Heart left ventricle (tissue), 16 donors: ENCODE results near the gene CLPTM1L. TPM values are rescaled to one million over a fixed set of nuclear protein-coding genes. Genes with fewer than 3 reads are reported as not detected.
A peak's percentile ranks its signal among the peaks of the same experiment; 100 is the strongest.

ENCODE experiments used
- ATAC-seq, 4 donors: fragments of 200-7000 bp; cut with Tn5 transposase; one replicate each; pipeline ENCODE4 v1.9.1; 2020 to 2022; ENCODE audit warnings: moderate library complexity in 4 of 4, mild to moderate bottlenecking in 3 of 4, moderate number of reproducible peaks in 1 of 4
- DNase-seq, 5 donors: peaks; one replicate each; pipeline ENCODE4 v3.0.0-alpha.2; 2020
- H3K27ac ChIP-seq, 12 donors: fragments of 200-600 bp; sonication (generic) in 4 of 12; one replicate each; pipeline versions ENCODE4 v1.5.0 to v1.8.0; 2016 to 2022; ENCODE audit warnings: mild to moderate bottlenecking in 2 of 12
- H3K27me3 ChIP-seq, 9 donors: fragments of 200-600 bp; sonication (generic) in 2 of 9; one replicate each; pipeline versions ENCODE4 v1.5.1 to v1.8.0; 2016 to 2022; ENCODE audit warnings: mild to moderate bottlenecking in 3 of 9
- H3K36me3 ChIP-seq, 9 donors: fragments of 200-600 bp; sonication (generic) in 2 of 9; one replicate each; pipeline versions ENCODE4 v1.5.0 to v1.8.0; 2018 to 2022; ENCODE audit warnings: mild to moderate bottlenecking in 2 of 9
- H3K4me1 ChIP-seq, 12 donors: fragments of 200-600 bp; sonication (generic) in 4 of 12; one replicate each; pipeline versions ENCODE4 v1.5.0 to v1.8.0; 2016 to 2022; ENCODE audit warnings: mild to moderate bottlenecking in 3 of 12
- H3K4me3 ChIP-seq, 12 donors: fragments of 200-600 bp; sonication (generic) in 4 of 12; one replicate each; pipeline versions ENCODE4 v1.5.0 to v1.8.0; 2017 to 2022; ENCODE audit warnings: mild to moderate bottlenecking in 9 of 12, moderate library complexity in 4 of 12
- H3K9me3 ChIP-seq, 12 donors: fragments of 200-600 bp; sonication (generic) in 4 of 12; one replicate each; pipeline versions ENCODE4 v1.5.0 to v1.8.0; 2016 to 2022; ENCODE audit warnings: mild to moderate bottlenecking in 1 of 12
- POLR2A ChIP-seq, 2 donors: fragments of 450-650 bp; IDR thresholded peaks; one replicate each; pipeline ENCODE4 v1.6.1; 2017; ENCODE audit warnings: antibody characterized with exemption in 2 of 2, mild to moderate bottlenecking in 2 of 2, moderate library complexity in 2 of 2
- WGBS, 4 donors: extraction: QIAGEN DNeasy Blood & Tissue Kit in 2 of 4; methylation state at CpG; one replicate each; pipeline versions ENCODE4 v1.1.5 to v1.1.7; 2013 to 2018; 5-methylcytosine and 5-hydroxymethylcytosine counted together
- intact Hi-C, 10 donors: fragments of 100-400 bp; cut with DNase I; formaldehyde crosslinking; loops; one replicate each; pipeline versions ENCODE4 v1.11.1 to v1.14.2; 2022
- polyA plus RNA-seq, 2 donors: library from polyadenylated mRNA; stranded (reverse); fragments of 200-250 nt; gene quantifications; one replicate each; pipeline ENCODE4 v1.2.3, GENCODE V29; 2013
- total RNA-seq, 9 donors: library from RNA; depleted of rRNA in 2 of 9; stranded (reverse); fragments of >200 nt in 2 of 9; fragmentation: NEBNext Ultra II Directional in 3 of 9; extraction: Animal tissue kit (Norgen Biotek cat#: 25700) in 3 of 9; gene quantifications; one replicate each; pipeline versions ENCODE4 v1.1.0 to v1.2.4, GENCODE V29; 2016 to 2023
- TF ChIP-seq, protein P1 (sequence below), 12 donors: fragments of 200-600 bp; sonication (generic) in 4 of 12; IDR thresholded peaks; one replicate each; pipeline versions ENCODE4 v1.5.0 to v1.8.0; 2018 to 2022; ENCODE audit warnings: antibody characterized with exemption in 12 of 12, mild to moderate bottlenecking in 5 of 12
- donor health status: ischemic (EF 13 %, LVEDD 7.1; RV severe dilation, severe dysfunction).
- donor health status: healthy with polysubstance abuse.
- donor health status: DM: no; HTN: yes; CAD: no.
- donor health status: DM: no; HTN: no; CAD: no.
- donor health status: ischemic (EF 25% LVEDD 6.9; RV normal size, moderate dysfunction).
- donor health status: ischemic (EF 25% LVEDD 5.7; RV mildly dilated, moderate dysfunction).
- donor health status: healthy.
- donor health status: DM: yes; HTN: yes; CAD: no.
- donor health status: ischemic (EF 35%, LVEDD 5.7; RV mildly dilated, moderate dysfunction).
- donor health status: nonischemic (EF 11% LVEDD 7.7; RV severe dilation, severe dysfunction).
- donor health status: DM: yes; HTN: yes; CAD: no.
- donor health status: PGD.
- donor health status: ischemic (EF 29% LVEDD 5.4; RV normal size, mild dysfunction).
- donor health status: nonischemic (EF 23%, LVEDD 6.1; RV moderate dilation, normal function).

CLPTM1L gene
- total and polyA plus RNA-seq, 11 donors, result 23.5 to 96.8 (median 39.4) TPM

DNA sequence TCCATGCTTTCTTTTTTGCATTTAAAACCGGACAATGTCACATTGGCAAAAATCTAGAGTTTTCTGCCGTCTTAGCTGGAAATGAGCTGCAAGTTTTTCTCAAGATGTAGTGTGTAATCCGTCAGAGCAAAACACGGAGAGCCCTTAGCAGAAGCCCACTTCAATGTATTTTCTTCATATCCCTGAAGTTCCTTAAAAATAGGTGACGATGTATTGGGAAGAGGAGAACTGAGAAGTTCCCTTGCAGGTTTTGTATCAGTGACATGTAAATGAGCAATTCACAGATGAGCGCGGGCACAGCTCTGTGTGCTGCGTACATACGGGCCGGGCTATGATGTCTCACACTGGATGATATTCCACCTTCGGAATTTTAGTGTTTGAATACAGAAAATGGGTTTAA lies 14.8 kb upstream of the CLPTM1L start:
- 76 to 87% (median 82%) methylated on average over 11 of the region's 11 CpGs for WGBS, 4 donors
- Histone ChIP-seq H3K36me3 (no peaks in the 10 kb centered on the region), H3K4me1 (no peaks in the 10 kb centered on the region), H3K27me3 (peaks cover 0 to 80% (median 21%) of the 10 kb centered on the region in 9 donors), H3K27ac (no peak overlapping the region), H3K9me3 (no peaks in the 10 kb centered on the region), H3K4me3 (no peak overlapping the region)
- intact Hi-C loops, result no loop called here
- DNase-seq, result no peak
- TF ChIP-seq, protein P1, sequence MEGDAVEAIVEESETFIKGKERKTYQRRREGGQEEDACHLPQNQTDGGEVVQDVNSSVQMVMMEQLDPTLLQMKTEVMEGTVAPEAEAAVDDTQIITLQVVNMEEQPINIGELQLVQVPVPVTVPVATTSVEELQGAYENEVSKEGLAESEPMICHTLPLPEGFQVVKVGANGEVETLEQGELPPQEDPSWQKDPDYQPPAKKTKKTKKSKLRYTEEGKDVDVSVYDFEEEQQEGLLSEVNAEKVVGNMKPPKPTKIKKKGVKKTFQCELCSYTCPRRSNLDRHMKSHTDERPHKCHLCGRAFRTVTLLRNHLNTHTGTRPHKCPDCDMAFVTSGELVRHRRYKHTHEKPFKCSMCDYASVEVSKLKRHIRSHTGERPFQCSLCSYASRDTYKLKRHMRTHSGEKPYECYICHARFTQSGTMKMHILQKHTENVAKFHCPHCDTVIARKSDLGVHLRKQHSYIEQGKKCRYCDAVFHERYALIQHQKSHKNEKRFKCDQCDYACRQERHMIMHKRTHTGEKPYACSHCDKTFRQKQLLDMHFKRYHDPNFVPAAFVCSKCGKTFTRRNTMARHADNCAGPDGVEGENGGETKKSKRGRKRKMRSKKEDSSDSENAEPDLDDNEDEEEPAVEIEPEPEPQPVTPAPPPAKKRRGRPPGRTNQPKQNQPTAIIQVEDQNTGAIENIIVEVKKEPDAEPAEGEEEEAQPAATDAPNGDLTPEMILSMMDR (IDR thresholded peaks at IDR 0.05), result no peak
- no peak for TF ChIP-seq POLR2A (IDR thresholded peaks at IDR 0.05)
- ATAC-seq, result no peak

DNA sequence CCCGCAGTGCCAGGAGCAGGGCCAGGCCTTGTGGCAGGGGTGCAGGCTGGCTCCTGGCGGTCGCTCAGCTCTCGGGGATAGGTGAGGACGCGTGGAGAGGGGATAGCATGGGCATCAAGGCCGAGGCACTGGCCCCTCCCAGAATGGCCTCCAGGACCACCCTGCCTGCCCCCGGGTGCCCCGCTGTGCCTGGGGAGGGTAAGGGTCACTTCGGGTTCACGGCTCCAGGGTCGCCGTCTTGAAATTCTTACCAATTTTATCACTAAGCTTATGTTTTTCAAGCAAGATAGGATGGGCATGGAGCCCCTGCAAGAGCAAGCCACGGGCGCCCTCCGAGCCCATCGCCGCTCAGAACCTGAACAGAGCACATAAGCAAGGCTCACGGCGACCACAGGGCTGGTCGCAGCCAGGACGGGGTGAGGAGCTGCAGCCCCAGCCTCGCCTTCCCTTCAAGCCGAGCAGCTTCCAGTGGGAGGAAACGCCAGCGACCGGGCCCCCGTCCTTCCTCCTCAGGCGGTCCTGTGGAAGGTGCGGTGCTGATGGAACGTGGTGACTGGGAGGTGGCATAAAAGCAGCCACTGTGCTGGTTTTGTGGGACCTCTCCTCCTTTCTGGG lies 14.2 kb upstream of the CLPTM1L start:
- no peak overlapping the region for H3K4me3 ChIP-seq
- H3K36me3 ChIP-seq, result no peaks in the 10 kb centered on the region
- ATAC-seq (no peak), DNase-seq (no peak)
- no peaks in the 10 kb centered on the region for H3K9me3 ChIP-seq
- H3K27me3 ChIP-seq, result peaks cover 0 to 74% (median 21%) of the 10 kb centered on the region in 9 donors
- 68 to 80% (median 73%) methylated on average over 29 to 31 of the region's 31 CpGs for WGBS, 4 donors
- intact Hi-C loops, result no loop called here
- H3K27ac ChIP-seq, result no peak overlapping the region
- TF ChIP-seq, protein P1 (IDR thresholded peaks at IDR 0.05), result no peak
- TF ChIP-seq POLR2A (IDR thresholded peaks at IDR 0.05), result no peak
- H3K4me1 ChIP-seq, result no peaks in the 10 kb centered on the region

DNA sequence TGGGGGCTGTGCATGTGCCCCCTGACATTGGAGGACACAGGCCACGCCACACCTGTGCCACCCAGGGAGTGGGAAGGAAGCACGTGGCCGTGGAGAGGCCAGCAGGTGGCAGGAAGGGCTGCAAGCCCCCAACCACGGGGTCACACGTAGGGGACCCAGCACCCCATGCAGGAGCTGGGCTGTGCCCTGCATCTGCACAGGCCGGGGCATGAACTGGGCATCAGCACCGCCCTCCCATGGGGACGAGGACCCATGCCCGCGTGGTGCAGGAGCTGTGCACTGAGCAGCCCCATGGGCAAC lies 13.8 kb upstream of the CLPTM1L start:
- H3K27ac ChIP-seq, result no peak overlapping the region
- H3K36me3 ChIP-seq, result no peaks in the 10 kb centered on the region
- TF ChIP-seq, protein P1 (IDR thresholded peaks at IDR 0.05), result no peak
- TF ChIP-seq POLR2A (IDR thresholded peaks at IDR 0.05), result no peak
- peaks cover 0 to 70% (median 21%) of the 10 kb centered on the region in 9 donors for H3K27me3 ChIP-seq
- H3K4me3 ChIP-seq, result no peak overlapping the region
- DNase-seq, result no peak
- WGBS, 4 donors, result 58 to 90% (median 78%) methylated on average over 2 to 10 of the region's 10 CpGs
- no peaks in the 10 kb centered on the region for H3K4me1 ChIP-seq
- H3K9me3 ChIP-seq, result no peaks in the 10 kb centered on the region
- peak in 1 of 4 donors; percentile 21 for ATAC-seq
- intact Hi-C loops, result no loop called here

DNA sequence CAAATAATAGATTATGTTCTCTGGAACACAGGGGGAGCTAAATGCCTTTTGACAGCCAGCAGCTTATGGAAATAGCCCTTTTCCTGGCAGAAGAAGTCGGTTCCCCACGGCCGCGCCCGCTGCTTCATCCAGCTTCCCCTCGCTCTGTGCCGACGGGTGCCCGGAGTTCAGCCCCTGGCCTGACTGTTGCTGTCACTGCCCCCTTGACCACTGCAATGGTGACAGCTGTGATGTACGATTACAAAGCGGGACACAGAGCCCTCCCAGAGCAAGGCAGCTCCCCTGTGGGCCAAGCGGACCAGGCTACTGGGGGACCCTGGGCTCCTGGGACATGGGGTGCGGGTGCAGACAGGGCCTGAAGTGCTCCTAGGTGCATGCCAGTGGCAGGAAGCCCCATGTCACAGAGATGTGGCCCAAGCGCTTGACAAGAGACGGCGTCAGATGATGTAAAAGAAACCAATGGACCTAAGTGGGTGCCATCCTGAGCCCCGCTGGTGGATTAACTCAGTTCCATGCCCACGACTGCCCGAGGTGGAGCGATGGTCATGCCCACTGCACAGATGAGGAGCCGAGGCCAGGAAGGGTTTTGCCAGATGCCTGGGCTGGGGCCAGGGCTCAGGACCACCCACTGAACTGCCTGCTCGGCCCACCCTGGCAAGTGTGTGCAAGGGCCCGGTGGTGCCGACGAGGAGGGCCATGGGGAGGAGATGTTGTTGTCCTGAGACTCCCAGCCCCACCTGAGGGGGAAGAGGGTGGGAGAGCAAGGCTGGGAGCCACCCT lies 13.2 kb upstream of the CLPTM1L start:
- Histone ChIP-seq H3K4me3 (no peak overlapping the region), H3K27me3 (peaks cover 0 to 64% (median 21%) of the 10 kb centered on the region in 9 donors), H3K9me3 (no peaks in the 10 kb centered on the region), H3K36me3 (no peaks in the 10 kb centered on the region), H3K4me1 (no peaks in the 10 kb centered on the region), H3K27ac (no peak overlapping the region)
- ATAC-seq (no peak), DNase-seq (no peak)
- WGBS, 4 donors, result 82 to 87% (median 85%) methylated on average over 17 to 25 of the region's 25 CpGs
- TF ChIP-seq POLR2A (IDR thresholded peaks at IDR 0.05), result no peak
- TF ChIP-seq, protein P1 (IDR thresholded peaks at IDR 0.05), result no peak
- intact Hi-C loops, result no loop called here
